H9 (cell line): Measurements from ENCODE around the gene EXOC3L4. TPM values are rescaled to one million over a fixed set of nuclear protein-coding genes. Genes with fewer than 3 reads are reported as not detected.

Experiments
- DNase-seq: peaks from one replicate; pipeline ENCODE4 v3.0.0-alpha.2; 2017
- H2AFZ ChIP-seq: one replicate; pipeline ENCODE4 v1.6.1; 2013; ENCODE audit warnings: mild to moderate bottlenecking, low read length, control low read depth, moderate library complexity
- H2AK5ac ChIP-seq: 2 replicates; pipeline ENCODE4 v1.6.1; 2013; ENCODE audit warnings: low read length, control low read depth, mixed read lengths; ENCODE audit not compliant: insufficient read length
- H2BK120ac ChIP-seq: one replicate; pipeline ENCODE4 v1.6.1; 2013; ENCODE audit warnings: low read depth, mild to moderate bottlenecking, low read length, control low read depth, inconsistent platforms; ENCODE audit not compliant: poor library complexity, severe bottlenecking
- H2BK12ac ChIP-seq: 2 replicates; pipeline ENCODE4 v1.6.1; 2013; ENCODE audit warnings: low read length, control low read depth, mixed read lengths, low read depth; ENCODE audit not compliant: insufficient read length
- H2BK15ac ChIP-seq: 2 replicates; pipeline ENCODE4 v1.6.1; 2013; ENCODE audit warnings: low read depth, low read length, control low read depth
- H2BK20ac ChIP-seq: one replicate; pipeline ENCODE4 v1.6.1; 2013; ENCODE audit warnings: low read depth, mild to moderate bottlenecking, low read length, control low read depth, inconsistent platforms; ENCODE audit not compliant: poor library complexity, severe bottlenecking
- H2BK5ac ChIP-seq: 2 replicates; pipeline ENCODE4 v1.6.1; 2013; ENCODE audit warnings: low read length, control low read depth, mixed read lengths; ENCODE audit not compliant: insufficient read length
- H3K14ac ChIP-seq: 2 replicates; pipeline ENCODE4 v1.6.1; 2013; ENCODE audit warnings: low read length, control low read depth; ENCODE audit not compliant: insufficient read depth
- H3K18ac ChIP-seq: 2 replicates; pipeline ENCODE4 v1.6.1; 2013; ENCODE audit warnings: low read depth, mild to moderate bottlenecking, mixed read lengths, low read length, control low read depth; ENCODE audit not compliant: insufficient read length
- H3K23ac ChIP-seq: 2 replicates; pipeline ENCODE4 v1.6.1; 2013; ENCODE audit warnings: low read length, control low read depth, mixed read lengths, low read depth; ENCODE audit not compliant: insufficient read length
- H3K23me2 ChIP-seq: 2 replicates; pipeline ENCODE4 v1.6.1; 2013; ENCODE audit warnings: low read depth, mild to moderate bottlenecking, mixed read lengths, low read length, control low read depth; ENCODE audit not compliant: insufficient read length, poor library complexity, severe bottlenecking
- H3K27ac ChIP-seq: 2 replicates; pipeline ENCODE4 v1.5.1; 2013; ENCODE audit warnings: low read length, control low read depth, mixed read lengths, low read depth; ENCODE audit not compliant: insufficient read length
- H3K27me3 ChIP-seq: 2 replicates; pipeline ENCODE4 v1.6.1; 2013; ENCODE audit warnings: low read length, control low read depth, inconsistent platforms; ENCODE audit not compliant: insufficient read depth
- H3K4ac ChIP-seq: 2 replicates; pipeline ENCODE4 v1.6.1; 2013; ENCODE audit warnings: low read depth, mild to moderate bottlenecking, control low read depth, inconsistent platforms, low read length, moderate library complexity
- H3K4me1 ChIP-seq: 2 replicates; pipeline ENCODE4 v1.6.1; 2013; ENCODE audit warnings: low read length, control low read depth, inconsistent platforms; ENCODE audit not compliant: insufficient read depth
- H3K4me2 ChIP-seq: 2 replicates; pipeline ENCODE4 v1.6.1; 2013; ENCODE audit warnings: low read length, control low read depth, mixed read lengths; ENCODE audit not compliant: insufficient read length, insufficient read depth
- H3K56ac ChIP-seq: 2 replicates; pipeline ENCODE4 v1.6.1; 2013; ENCODE audit warnings: low read depth, mild to moderate bottlenecking, mixed read lengths, low read length, control low read depth; ENCODE audit not compliant: insufficient read length
- H3K79me1 ChIP-seq: 2 replicates; pipeline ENCODE4 v1.6.1; 2013; ENCODE audit warnings: low read depth, mild to moderate bottlenecking, moderate library complexity, low read length, control low read depth, inconsistent platforms; ENCODE audit not compliant: insufficient read depth, poor library complexity, severe bottlenecking
- H3K79me2 ChIP-seq: 2 replicates; pipeline ENCODE4 v1.6.1; 2013; ENCODE audit warnings: low read length, control low read depth, inconsistent platforms; ENCODE audit not compliant: insufficient read depth
- H3K9ac ChIP-seq: 2 replicates; pipeline ENCODE4 v1.6.1; 2013; ENCODE audit warnings: low read length, control low read depth, mixed read lengths; ENCODE audit not compliant: insufficient read length; ENCODE audit errors: extremely low read depth
- H3K9me3 ChIP-seq: one replicate; pipeline ENCODE4 v1.6.1; 2013; ENCODE audit warnings: low read depth, low read length, inconsistent platforms; ENCODE audit not compliant: control insufficient read depth
- H3T11ph ChIP-seq: one replicate; pipeline ENCODE4 v1.6.1; 2013; ENCODE audit warnings: mild to moderate bottlenecking, low read length, control low read depth, inconsistent platforms
- H4K20me1 ChIP-seq: one replicate; pipeline ENCODE4 v1.6.1; 2013; ENCODE audit not compliant: control insufficient read depth, insufficient read length, insufficient read depth
- H4K5ac ChIP-seq: 2 replicates; pipeline ENCODE4 v1.6.1; 2013; ENCODE audit warnings: low read depth, mild to moderate bottlenecking, mixed read lengths, low read length, control low read depth; ENCODE audit not compliant: insufficient read length
- H4K8ac ChIP-seq: replicated peaks from 2 replicates; pipeline ENCODE4 v1.6.1; 2013; ENCODE audit warnings: low read length, control low read depth, mixed read lengths, low read depth; ENCODE audit not compliant: insufficient read length
- H4K91ac ChIP-seq: 2 replicates; pipeline ENCODE4 v1.6.1; 2013; ENCODE audit warnings: low read depth, mild to moderate bottlenecking, moderate library complexity, mixed read lengths, low read length, control low read depth; ENCODE audit not compliant: insufficient read length
- H3K27ac Mint-ChIP-seq, 3 experiments: 2 replicates in 2 of 3; 3 replicates in 1 of 3; pipeline ENCODE4 v1.8.0; 2020 to 2021; ENCODE audit warnings: mixed read lengths in 3 of 3, mild to moderate bottlenecking in 1 of 3, moderate library complexity in 1 of 3
- H3K27me3 Mint-ChIP-seq: 2 replicates; pipeline ENCODE4 v1.8.0; 2021; ENCODE audit warnings: low read depth, mild to moderate bottlenecking, moderate library complexity, mixed read lengths
- H3K36me3 Mint-ChIP-seq, 3 experiments: 2 replicates in 2 of 3; 3 replicates in 1 of 3; pipeline ENCODE4 v1.8.0; 2020 to 2021; ENCODE audit warnings: low read depth in 3 of 3, mixed read lengths in 3 of 3; ENCODE audit not compliant: insufficient read depth in 1 of 3
- H3K4me1 Mint-ChIP-seq, 2 experiments: 2 replicates each; pipeline ENCODE4 v1.8.0; 2020; ENCODE audit warnings: mixed read lengths in 2 of 2
- H3K4me3 Mint-ChIP-seq, 2 experiments: 2 replicates in 1 of 2; 3 replicates in 1 of 2; pipeline ENCODE4 v1.8.0; 2020 to 2021; ENCODE audit warnings: mild to moderate bottlenecking in 2 of 2, mixed read lengths in 2 of 2, moderate library complexity in 1 of 2
- H3K9me3 Mint-ChIP-seq, 2 experiments: 2 replicates in 1 of 2; 3 replicates in 1 of 2; pipeline ENCODE4 v1.8.0; 2020; ENCODE audit warnings: mild to moderate bottlenecking in 2 of 2, mixed read lengths in 2 of 2, moderate library complexity in 1 of 2
- WGBS: extraction: QIAGEN DNeasy Blood & Tissue Kit; methylation state at CpG from one replicate; pipeline ENCODE4 v1.1.7; 2013; ENCODE audit warnings: missing lambda C conversion rate, low lambda C conversion rate, mixed read lengths; ENCODE audit not compliant: insufficient read length; ENCODE audit errors: extremely low coverage; 5-methylcytosine and 5-hydroxymethylcytosine counted together
- total RNA-seq: library from RNA; stranded (reverse); gene quantifications from 2 replicates; pipeline ENCODE4 v1.2.1, GENCODE V29; 2021
- TF ChIP-seq, protein P1 (sequence below): fragments of 200-600 bp; sonication (generic); conservative IDR thresholded peaks from 3 replicates; pipeline ENCODE4 v1.8.0; 2021; ENCODE audit warnings: antibody characterized with exemption, mild to moderate bottlenecking

The EXOC3L4 gene
- total RNA-seq, 1 experiment from 2014 or later, result 0.42 TPM

- Histone ChIP-seq H3K56ac (no peak overlapping the region), H2BK5ac (no peak overlapping the region), H4K5ac (no peak overlapping the region), H3T11ph (no peak overlapping the region), H3K27me3 (no peaks in the 10 kb centered on the region; the same call in 1 of the 2 replicates), H3K4ac (no peak overlapping the region), H3K27ac (no peak overlapping the region), H3K4me2 (no peak overlapping the region), H2BK120ac (no peak overlapping the region), H3K9me3 (no peaks in the 10 kb centered on the region), H4K20me1 (no peaks in the 10 kb centered on the region), H2BK20ac (no peak overlapping the region), H4K8ac (no peak overlapping the region), H2AFZ (no peak overlapping the region), H4K91ac (no peak overlapping the region), H2BK12ac (no peak overlapping the region), H3K23ac (no peak overlapping the region), H3K79me2 (no peaks in the 10 kb centered on the region), H2AK5ac (no peak overlapping the region), H3K18ac (no peak overlapping the region), H3K23me2 (no peaks in the 10 kb centered on the region), H3K4me1 (no peaks in the 10 kb centered on the region), H3K14ac (no peak overlapping the region), H3K9ac (no peak overlapping the region), H2BK15ac (no peak overlapping the region), H3K79me1 (no peaks in the 10 kb centered on the region)
- Mint-ChIP-seq H3K27me3 (peaks cover 18% of the 10 kb centered on the region), H3K4me3 (no peak overlapping the region), H3K9me3 (no peaks in the 10 kb centered on the region), H3K4me1 (no peaks in the 10 kb centered on the region), H3K36me3 (no peaks in the 10 kb centered on the region), H3K27ac (no peak overlapping the region)
- WGBS, result no CpG with 5 or more reads among the region's 9 CpGs
- TF ChIP-seq, protein P1, sequence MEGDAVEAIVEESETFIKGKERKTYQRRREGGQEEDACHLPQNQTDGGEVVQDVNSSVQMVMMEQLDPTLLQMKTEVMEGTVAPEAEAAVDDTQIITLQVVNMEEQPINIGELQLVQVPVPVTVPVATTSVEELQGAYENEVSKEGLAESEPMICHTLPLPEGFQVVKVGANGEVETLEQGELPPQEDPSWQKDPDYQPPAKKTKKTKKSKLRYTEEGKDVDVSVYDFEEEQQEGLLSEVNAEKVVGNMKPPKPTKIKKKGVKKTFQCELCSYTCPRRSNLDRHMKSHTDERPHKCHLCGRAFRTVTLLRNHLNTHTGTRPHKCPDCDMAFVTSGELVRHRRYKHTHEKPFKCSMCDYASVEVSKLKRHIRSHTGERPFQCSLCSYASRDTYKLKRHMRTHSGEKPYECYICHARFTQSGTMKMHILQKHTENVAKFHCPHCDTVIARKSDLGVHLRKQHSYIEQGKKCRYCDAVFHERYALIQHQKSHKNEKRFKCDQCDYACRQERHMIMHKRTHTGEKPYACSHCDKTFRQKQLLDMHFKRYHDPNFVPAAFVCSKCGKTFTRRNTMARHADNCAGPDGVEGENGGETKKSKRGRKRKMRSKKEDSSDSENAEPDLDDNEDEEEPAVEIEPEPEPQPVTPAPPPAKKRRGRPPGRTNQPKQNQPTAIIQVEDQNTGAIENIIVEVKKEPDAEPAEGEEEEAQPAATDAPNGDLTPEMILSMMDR, result peak; percentile 78
- DNase-seq, result peak; percentile 88
Measured at GRCh38 chr14:103078420-103078749, 16.1 kb upstream of the EXOC3L4 start.
